ENCODE measurements around the gene IPPK.
A peak's percentile ranks its signal among the peaks of the same experiment; 100 is the strongest.

Gene IPPK

GRCh38 chr9:92686954-92687353, 17.0 kb upstream of the IPPK start:
- no peak for DNase-seq

- DNase-seq: no peak
Measured at GRCh38 chr9:92685022-92685421, 15.1 kb upstream of the IPPK start.

- DNase-seq: no peak
Measured at GRCh38 chr9:92682269-92682668, 12.3 kb upstream of the IPPK start.

DNA sequence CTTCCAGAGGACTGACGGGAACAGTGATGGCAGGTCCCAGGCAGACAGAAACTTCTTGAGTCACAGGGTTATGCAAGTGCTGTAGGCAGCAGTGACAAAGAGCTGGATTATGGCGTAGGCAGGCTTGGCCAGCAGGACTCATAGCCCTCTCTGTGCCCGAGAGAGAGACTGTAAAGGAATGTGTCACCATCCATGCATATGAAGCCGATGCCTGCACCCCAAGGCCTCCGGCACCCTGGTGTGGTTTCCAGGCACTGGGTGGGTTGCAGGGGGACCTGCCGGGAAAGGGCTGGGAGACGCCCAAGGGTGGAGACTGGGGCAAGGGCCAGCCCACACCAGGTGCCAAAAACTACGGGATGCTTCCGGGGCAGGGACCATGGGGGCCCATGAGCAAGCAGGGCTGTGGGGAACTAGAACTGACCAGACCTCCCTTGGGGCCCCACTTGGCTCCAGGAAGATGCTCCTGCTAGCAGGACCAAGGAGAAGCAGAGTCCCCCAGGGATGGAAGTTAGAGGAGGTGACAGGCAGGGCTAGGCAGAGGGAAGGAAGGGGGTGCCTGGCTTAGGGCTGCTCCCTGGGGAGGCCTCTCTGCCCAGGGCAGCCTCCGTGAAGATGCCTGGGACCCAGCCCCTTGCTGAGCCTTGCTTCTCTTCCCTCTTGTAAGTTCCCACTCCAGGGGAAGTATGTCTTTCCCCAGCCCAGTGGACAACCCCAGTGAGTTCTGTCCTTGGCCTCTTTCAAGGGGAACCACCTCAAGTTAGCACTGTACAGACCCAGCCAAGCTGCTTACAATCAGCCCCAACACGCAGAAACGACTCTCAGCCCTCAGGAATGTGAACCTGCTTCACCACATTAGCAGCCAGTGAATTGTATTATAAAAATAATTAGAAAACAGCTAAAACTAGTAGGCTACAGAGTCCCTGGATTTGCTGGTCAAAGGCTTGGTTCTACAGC, 10.5 kb upstream of the IPPK start:
- no peak for DNase-seq

GRCh38 chr9:92679413-92680165, 9.7 kb upstream of the IPPK start:
- DNase-seq: no peak

GRCh38 chr9:92671323-92671722, 1.4 kb upstream of the IPPK start:
- DNase-seq: no peak

- DNase-seq: peak; percentile 6 to 18
Measured at GRCh38 chr9:92669527-92669889, 423 bp downstream of the IPPK start.

DNA sequence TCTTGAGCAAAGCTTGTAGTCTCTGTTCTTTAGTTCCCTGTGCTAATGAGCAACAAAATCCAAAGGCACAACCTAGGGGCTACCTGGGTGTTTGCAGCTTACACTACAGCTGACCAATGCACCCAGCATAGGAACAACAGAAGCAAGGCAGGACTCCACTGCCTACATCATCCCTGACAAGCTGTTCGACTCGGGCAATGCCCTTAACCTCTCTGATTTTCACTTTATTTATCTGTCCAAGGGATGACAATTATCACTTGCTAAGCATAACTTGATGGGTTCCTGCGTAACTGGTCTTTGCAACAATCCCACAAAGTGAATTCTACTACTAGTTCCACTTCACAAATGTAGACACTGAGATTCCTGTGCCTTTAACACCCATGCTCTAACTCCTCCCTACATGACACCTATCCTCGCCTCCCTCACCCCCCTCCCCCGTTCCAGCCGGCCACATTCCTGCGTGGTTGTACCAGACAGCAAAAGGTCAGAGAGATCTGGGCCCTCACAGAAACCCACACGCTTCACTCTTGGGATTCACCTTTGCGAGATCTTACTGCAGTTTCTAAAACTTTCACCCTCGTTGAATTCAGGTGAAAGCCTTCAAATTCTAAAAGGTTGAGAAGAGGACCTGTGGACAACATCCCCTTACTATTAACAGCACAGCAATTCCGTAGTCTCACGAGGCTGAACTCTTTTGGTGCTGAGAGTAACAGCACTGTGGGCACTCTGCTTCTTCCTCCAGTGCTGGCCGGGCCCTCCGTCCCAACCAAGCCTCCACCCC, 995 bp downstream of the IPPK start:
- DNase-seq: peak; percentile 44 to 51

GRCh38 chr9:92666912-92667532, 2.9 kb downstream of the IPPK start:
- no peak for DNase-seq

DNA sequence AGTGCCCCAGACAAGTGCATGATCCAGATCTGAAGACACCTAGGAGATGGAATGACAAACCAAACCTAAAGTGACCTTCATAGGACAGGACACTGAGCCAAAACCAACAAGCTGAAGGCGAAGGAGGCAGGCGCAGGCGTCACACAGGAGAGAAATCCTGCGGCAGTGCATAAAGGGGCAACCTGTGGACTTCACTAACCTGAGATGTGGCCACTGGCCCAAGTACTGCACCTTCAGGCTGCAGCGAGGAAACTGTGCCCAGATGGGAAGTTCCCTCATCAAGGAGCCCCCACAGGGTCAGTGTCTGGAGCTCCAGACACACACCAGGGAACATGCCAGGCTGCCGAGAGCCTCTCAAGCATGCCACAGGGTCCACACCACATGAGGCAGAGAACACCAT, 3.7 kb downstream of the IPPK start:
- DNase-seq: no peak

- no peak for DNase-seq
Measured at GRCh38 chr9:92665836-92666235, 4.1 kb downstream of the IPPK start.

DNA sequence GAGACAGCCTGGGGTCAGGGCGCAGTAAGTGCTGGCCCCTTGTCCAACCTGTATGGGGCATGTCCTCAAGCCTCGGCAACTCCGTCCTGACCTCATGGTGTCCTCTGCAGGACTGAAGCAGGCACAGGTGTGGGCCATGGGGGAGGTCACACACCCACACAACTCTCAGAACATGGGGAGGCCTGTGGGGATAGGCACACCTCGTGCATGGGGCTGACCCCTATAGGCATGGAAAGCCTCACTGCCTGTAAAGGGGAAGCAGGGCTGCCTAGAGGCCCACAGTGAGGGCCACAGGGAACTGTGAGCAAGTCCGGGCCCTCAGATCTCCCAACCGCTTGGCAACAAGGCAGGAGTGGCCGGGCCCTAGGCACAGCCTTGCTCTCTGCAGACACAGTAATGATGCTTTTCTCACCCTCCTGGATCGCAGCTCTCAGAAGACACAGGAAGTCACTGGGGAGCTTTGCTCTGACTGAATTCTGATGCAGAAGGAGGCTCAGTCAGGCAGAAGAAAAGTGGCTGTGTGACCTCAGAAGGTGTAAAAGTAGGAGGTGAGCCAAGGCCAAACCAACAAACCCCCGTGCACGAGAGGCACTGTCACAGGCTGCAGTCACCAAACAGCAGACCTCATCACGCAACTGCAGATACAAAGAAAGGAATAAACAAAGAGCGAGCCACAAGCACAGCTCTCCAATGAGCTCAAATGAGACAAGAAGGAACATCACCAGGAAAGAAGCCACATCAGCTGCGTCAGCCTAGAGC, 5.4 kb downstream of the IPPK start:
- no peak for DNase-seq

- no peak for DNase-seq
Measured at GRCh38 chr9:92663951-92664350, 6.0 kb downstream of the IPPK start.

GRCh38 chr9:92663126-92663525, 6.8 kb downstream of the IPPK start:
- DNase-seq: no peak

DNA sequence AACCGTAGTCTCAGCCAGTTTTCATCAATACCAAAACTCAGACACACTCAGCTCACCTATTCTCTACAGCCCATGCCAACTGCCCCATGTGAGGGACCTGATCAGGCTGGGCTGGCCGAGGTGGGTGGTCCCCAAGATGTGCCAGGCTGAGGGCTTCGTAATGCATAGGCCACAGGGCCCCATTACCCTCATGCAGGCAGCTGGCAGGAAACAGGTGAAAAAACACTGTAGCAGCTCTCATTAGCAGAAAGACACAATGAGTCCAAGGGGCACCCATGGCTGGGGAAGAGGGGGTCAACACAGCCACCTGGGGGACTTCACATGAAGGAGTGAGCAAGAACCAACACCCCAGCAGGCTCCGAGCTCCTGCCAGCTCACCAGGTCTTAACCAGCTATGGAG, 8.2 kb downstream of the IPPK start:
- DNase-seq: no peak

- DNase-seq: no peak
Measured at GRCh38 chr9:92661127-92661526, 8.8 kb downstream of the IPPK start.

DNA sequence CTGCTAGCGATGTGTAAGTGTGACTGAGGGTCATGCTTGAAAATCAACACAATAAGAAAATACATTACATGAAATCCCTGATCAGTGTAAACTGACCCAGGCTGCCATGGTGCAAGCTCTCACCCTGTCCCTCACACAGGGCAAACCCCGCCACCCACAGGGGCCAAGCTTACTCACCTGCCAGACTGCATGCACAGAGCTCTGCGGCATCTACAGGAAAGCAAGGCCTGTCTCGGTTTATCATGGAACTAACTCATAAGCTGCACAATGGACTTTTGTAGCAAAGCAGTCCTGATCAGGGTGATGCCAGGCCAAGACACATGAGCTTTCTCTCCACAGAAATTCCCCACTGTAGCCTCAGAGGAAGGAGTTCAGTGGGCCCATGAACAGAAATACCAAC, 9.7 kb downstream of the IPPK start:
- DNase-seq: no peak

- DNase-seq: no peak
Measured at GRCh38 chr9:92659601-92660000, 10.3 kb downstream of the IPPK start.

DNA sequence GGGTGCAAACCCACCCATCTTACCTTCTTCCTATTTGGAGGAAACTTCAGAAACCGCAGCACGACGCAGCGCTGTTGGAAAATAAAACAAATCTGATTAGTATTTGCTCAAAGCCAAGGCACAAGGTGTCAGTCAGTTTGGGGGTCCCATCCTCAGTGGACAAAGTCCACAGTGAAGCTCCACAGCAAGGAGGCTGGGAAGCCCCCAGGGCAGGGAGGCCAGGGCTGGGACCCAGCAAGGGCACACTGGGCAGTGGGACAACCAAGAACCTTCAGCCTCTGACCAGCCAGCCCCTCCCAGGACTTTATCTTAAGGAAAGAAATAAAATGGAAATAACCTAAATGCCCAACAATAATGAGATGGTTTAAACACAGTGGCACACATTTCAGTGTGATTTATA, 11.3 kb downstream of the IPPK start:
- DNase-seq: no peak

DNA sequence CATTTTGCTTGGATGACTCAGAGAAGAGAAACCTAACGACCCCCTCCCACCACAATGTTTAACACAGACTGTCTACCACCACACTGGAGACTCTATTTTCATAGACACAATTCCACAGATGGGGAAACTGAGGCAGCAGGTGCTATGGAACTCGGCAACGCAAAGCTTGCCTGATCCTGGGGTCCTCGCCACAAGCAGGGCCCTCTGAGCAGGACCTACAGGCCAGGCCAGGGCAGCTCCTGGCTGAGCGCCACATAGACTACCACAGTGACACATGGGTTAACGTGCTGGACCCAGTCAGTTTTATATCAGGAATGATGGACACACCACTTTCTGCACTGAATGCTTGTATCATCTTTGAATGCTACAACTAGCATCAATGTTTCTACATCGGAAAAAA, 11.8 kb downstream of the IPPK start:
- DNase-seq: no peak

DNA sequence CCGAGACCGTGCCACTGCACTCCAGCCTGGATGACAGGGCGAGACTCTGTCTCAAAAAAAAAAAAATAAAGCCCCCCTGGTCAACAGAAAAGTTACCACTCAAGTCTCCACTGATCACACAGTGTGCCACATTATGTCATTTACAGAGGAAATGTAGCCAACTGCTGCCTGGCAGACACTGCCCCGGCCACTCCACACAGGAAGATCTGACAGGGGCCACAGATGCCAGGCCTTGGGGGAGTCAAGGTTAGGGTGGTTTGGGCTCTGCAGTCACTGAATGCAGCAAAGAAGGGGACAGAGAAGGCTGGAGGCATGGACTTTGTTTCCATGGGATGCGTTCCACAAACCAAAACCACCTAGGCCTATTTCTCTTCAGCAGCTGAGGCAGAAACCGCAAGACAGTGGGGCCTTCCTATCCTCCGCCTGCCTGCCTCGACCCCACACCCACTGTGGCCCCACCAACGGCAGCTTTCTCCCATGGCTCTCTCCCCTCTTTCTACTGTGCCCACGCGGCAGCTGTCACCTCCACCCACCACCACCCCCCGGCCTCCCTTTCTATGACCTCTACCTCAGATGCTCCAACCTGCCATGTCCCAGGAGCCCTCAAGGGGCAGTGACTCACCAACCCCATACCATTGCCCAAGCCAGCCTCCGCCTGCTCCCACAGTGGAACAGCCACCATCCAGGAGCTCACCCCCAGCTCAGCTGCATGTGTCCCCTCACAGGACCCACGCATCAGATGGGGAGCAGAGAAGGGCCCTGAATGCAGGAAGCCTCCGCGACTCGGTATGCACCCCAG, 12.4 kb downstream of the IPPK start:
- no peak for DNase-seq
